Ecto neural progenitor cell (in vitro differentiated cells): ENCODE data around the gene CNTNAP2.

Experiments used
- DNase-seq: peaks from one replicate; pipeline ENCODE4 v3.0.0-alpha.2; 2018; ENCODE audit warnings: low spot score

CNTNAP2 gene

DNA sequence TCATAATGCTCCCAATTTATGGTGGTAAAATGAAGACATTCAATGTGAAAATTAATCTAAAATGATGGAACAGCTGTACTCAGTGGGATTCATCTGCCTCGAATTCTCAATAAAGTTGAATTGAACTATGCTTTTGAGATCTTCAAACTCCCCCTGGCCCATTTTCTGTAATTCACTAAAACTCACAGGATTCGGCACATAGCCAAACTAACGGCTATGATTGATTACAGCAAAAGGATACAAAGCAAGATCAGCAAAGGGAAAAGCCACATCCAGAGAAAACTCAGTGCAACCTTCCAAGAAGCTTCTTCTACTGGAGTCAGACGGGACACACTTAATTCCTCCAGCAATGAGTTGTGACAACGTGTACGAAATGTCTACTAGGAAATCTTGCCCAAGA, 307.5 kb downstream of the CNTNAP2 start:
- DNase-seq: no peak

DNA sequence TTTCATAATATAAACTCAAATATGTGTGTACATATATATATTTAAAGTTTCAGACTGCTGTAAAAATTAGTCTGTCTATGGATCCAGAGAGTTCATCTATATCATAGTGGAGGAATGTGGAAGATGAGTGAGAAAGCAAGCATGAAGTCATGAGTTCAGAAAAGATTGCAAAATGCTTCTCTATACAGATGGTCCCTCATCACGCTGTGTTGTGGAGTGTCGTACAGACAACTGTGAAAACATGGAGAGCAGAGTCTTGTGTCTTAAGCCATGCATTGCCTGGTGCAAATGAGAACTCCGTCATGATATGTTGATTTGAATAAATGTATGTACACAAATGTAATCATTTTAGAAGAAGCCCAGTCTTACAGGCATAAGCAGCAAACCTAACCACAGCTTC, 316.9 kb downstream of the CNTNAP2 start:
- DNase-seq: no peak

DNA sequence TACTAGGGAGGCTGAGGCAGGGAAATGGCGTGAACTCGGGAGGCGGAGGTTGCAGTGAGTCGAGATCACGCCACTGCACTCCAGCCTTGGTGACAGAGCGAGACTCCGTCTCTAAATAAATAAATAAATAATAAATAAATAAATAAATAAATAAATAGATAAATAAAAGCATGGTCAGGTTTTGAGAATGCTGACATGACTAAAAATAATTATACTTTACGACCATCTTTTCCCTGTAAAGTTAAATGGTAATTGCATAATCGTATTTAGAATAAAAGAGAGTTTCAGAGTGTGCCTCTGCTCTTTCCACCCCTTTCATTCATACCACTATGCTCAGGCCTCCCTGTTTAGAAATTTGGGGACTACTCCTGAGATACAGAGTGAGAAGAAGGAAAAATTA, 326.5 kb downstream of the CNTNAP2 start:
- no peak for DNase-seq

DNA sequence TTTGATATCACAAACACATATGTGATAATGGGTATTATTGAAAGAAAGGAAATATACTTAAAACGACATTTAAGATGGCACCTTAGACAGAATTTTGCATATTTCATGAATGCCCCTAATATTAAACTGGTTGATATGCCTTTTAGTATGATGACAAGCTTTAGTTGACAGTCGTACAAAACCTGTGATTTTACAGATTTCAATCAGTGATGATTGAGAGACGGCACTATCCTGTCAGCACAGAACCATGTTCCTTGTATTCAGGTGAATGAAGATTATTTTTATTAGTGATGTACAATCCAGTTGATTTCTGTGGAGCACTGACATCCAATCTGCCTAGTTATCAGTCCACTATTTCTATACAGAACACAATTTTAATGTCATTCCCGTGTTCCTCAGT, 333.0 kb downstream of the CNTNAP2 start:
- no peak for DNase-seq

DNA sequence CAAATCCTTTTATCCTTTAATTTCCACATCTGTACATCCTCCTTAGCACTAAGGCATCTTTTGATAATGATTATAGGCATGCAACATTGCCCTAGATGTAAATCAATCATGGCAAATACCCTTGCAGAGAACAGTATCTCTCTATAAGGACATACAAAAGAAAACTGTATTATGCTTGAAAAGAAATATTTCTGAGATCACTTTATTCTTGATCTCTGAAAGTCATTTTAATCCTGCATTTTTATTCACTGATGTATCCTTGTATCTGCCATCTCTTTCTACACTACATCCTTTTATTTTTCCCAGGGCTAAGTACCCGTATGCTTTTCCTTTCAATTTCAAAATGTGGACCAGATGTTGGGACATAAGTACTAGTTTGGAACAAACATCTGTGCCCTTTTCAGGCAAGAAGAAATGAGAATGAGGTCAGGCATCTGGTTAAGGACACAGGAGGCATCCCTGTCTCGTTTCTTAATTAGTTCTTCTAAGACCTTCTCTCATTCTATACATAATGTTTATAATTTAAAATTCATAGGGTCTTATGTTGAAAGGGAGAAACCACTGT, 338.6 kb downstream of the CNTNAP2 start:
- no peak for DNase-seq

DNA sequence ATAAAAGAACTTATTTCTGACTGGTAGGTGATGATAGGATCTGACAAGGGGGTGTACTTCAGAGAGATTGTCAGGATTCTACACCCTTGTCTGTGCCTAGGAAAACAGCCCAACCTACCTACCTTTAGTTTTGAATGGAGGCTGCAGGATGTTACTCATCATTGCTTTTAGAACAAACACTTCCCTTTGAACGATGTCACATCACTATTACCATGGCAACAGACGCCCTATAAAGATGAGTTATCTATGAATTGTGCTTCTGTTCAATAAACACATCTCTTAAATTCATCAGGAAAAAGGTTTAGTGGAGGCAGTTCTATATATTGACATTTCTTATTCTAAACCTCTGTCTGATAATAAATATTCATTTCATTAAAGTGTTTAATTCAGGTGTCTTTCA, 362.4 kb downstream of the CNTNAP2 start:
- no peak for DNase-seq

DNA sequence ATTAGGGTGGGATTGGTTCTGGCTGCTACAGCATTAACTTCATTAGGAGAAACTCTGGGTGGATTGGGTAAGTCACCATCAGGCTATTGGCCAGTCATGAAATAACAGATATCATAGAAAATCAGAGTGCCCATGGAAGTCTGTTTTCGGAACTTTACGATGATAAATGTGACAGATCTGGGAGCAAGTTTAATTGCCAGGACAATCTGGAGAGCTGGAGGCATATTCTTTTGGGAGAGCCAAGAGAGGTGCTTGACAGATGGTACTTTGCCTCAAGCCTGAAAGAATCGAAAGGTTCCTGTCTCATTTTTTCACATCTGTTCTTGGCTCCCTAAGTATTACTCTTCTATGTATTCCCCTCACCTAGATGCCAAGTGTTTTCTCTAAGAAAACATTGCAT, 369.9 kb downstream of the CNTNAP2 start:
- DNase-seq: no peak

DNA sequence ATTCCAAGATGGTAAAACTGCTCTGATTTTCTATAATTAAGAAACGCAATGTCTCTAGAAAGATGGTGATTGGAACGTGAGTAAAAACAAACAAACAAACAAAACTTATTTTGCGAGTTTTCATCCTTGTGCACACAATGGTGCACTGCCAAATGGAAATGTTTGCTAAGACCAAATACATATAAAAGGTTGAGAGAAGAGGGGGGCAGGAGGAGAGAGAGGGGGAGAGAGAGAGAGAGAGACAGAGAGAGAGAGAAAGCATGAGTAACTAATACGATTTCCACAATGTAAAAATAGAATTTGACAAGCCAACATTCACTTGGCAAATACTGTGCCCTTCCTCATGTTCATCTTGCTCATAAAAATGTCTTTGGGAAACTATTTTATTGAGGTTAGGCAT, 375.4 kb downstream of the CNTNAP2 start:
- DNase-seq: no peak

DNA sequence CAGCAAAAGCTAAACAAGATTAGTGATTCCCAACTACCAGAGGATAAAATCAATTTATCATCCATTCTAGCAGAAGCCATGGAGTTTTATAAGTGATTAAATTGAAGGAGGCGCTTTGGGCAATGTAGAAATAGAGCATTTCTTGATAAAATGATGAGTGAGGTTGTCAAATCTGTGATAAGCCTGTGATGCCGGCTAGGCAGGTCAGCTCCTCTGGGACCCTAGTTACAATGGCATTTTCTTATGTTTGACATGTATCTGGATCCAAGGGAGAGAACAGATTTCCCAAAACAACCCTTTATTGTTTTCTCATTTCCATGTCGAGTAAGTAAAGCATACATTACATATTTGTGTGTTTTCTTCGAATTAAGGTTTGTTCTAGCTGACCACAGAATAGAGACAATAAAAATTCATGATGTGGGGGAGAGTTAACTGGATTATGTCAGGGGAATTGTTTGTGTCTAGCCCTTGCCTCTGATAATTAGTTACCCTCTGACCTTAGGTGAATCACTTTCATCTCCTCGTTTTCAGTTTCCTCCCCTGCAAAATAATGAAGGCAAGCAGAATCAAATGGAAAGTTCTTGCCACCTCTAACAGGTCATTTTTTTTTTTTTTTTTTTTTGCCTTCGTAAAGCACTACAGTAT, 378.5 kb downstream of the CNTNAP2 start:
- no peak for DNase-seq

DNA sequence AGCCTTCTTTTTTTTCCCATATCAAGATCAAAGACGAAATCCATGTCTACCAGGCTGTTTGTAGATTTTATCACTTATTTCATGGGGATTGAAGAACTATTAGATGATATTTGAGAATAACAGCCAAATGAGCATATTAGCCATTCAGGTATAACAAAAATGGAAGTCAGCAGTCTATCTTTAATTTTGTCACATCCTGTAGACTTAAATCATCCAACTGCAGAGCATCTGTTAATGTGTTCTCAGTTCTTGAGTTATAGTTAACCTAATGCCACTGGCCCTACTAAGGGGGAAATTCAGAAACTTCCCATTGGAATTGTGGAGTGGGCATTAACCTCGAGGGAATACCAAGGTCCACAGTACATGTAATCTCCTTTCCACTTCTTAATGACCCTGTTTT, 380.1 kb downstream of the CNTNAP2 start:
- DNase-seq: no peak

DNA sequence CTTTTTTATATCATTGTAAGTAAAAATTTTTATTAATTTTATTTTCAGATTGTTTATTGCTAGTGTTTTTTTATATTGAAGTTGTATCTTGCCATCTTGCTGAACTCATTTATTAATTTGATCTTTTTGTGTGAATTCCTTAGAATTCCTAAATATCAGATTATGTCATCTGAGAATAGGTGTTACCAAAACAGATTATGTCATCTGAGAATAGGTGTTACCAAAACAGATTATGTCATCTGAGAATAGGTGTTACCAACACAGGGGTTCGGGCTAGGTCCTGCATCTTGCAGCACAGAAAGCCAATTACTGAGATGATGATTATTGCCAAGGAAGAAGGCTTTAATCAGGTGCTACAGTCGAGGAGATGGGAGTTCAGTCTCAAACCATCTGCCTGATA, 383.4 kb downstream of the CNTNAP2 start:
- DNase-seq: no peak

DNA sequence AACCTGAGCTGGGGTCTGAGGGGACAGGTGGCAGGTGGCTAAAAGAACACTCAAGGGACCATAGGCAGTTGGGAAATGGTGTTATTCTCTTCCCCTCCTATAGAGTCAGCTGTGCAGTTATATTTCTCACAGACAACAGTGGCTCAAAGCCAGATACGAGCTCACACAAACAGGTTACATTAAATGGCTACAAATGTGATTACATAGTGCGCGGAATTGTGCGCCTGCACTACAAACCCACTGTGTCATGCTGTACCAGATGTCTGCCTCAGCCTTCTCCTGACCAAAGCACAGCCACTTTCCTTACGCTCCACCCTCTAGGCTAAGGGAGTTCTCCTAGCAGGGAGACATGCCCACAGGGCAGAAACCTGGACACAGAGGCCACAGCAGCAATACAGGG, 387.2 kb downstream of the CNTNAP2 start:
- no peak for DNase-seq

DNA sequence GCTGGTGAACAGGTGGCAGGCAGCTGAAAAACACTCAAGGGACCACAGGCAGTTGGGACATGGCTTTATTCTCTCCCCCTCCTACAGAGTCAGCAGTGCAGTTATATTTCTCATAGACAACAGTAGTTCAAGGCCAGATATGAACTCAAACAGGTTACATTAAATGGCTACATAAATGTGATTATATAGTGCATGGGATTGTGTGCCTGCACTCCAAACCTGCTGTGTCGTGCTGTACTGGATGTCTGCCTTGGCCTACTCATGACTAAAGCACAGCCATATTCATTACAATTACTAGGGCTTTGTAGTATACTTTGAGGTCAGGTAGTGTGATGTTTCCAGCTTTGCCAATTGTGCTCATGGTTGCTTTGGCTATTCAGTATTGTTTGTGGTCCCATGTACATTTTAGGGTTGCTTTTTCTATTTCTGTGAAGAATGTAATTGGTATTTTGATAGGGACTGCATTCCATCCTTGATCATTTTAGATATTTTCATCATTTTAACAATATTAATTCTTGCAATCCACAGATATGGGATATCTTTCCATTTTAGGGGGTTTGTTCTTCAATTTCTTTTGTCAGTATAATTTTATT, 393.6 kb downstream of the CNTNAP2 start:
- no peak for DNase-seq

DNA sequence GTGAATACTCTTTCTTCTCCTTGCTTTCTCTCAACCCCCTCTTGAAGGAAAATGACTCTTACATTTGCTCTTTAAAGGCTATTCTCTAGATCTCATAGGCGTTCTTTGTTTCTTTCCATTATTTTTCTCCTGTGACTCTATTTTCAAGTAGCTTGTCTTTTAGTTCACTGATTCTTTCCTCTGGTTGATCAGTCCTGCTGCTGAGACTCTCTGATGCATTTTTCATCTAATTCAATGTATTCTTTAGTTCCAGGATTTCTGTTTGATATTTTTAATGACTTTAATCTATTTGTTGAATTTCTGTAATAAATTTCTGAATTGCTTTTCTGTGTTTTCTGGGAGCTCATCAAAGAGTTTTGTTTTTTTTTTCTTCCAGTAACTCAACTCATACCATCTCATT, 397.7 kb downstream of the CNTNAP2 start:
- DNase-seq: no peak

DNA sequence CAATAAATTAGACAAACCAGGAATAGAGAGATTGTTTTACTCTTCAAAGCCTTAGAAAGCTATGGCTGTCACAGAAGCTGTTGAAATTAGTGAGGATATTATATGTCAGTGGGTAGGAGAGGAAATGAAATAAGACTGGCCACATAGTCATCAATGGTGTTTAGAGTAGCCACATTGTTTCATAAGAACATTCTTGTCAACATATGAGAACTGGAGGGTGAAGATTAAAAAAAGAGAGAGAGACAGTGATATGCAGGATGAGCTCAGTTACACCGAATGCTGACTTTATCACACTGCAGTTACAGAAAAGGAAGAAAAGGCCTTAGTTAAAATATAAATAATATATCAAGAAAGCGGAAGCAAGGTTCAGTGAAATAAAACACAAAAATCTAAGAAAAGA, 412.0 kb downstream of the CNTNAP2 start:
- DNase-seq: no peak

DNA sequence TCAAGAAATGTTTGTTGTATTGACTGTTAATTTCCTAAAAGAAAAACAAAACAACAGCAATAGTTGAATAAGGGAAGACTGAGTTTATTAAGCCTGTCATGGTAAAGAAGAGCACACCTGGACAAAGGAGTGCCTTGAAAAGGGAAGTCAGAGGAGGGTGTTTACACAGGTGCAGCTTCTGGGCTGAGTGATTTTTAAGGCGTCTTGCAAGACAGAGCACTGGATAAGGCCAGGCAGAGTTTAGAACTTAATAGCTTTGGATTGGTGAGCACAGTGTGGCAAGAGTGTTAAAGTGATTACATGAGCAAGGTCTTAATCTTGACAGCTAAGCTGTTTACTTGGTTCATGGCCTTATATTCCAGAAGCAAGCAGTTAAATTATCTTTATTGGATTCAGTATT, 423.2 kb downstream of the CNTNAP2 start:
- no peak for DNase-seq

DNA sequence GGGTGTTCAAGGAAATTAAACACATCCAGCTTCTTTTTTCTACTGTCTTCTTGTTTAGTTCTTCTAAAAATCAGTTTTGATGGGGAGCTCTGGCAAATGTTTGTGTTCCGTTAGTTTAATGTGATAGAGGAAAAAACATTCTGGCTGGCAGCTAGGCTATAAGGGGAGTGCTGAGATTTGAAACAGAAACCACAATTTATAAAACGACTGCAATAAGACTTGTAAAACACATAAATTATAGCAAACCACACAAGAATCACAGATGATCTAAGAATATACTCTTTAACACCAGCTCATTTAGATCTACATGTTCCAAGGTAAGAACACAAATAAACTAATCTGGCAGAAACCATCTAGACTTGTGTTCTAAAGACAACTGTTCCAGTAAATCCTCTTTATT, 425.5 kb downstream of the CNTNAP2 start:
- DNase-seq: no peak

DNA sequence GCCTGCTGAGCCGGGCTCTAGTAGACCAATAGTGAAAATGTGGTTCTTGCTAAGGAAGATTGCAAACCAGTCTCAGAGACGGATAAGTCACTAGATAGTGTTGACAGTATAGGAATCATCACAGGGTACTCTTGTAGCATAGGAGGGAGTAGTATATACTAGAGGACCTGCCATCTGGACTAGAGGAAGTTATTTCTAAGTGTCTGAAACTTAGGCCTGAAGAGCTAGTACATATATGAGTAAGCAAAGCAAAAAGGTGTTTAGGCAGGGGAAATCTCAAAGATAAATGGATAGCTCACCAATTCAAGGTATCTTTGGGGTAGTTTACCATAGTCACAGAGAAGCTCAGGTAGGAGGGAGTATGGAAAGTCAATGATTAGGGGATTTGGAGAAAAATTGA, 428.1 kb downstream of the CNTNAP2 start:
- no peak for DNase-seq

DNA sequence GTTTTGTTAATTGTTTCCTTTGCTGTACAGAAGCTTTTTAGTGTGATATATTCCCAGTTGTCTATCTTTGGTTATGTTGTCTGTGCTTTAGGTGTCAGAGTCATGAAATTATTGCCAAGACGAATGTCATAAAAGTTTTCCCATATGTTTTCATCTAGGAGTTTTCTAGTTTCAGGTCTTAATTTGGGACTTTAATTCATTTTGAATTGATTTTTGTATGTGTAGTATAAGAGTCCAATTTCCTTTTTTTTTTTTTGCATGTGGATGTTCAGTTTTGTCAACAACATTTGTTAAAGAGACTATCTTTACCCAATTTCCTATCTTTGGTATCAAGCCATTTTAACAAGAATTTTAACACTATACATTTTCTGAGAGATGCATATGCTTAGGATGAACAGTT, 432.2 kb downstream of the CNTNAP2 start:
- no peak for DNase-seq

DNA sequence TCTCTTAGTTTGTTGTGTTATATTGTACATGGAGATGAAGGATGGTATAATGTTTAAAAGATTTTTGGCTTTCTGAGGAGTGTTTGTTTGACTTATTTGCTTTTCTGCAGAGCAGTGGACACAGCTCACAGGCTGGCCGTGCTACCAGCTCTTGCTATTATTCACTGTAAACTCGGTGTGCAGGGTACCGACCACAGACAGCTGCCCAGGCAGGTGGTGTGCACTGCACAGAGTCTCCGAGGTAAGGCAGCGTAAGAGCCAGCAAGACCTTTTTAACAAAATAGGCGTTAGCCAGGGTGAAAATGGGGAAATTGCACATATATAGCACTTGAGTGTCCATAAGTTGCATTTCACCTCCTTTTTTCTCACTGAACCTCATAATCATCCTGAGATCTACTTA, 438.0 kb downstream of the CNTNAP2 start:
- no peak for DNase-seq

DNA sequence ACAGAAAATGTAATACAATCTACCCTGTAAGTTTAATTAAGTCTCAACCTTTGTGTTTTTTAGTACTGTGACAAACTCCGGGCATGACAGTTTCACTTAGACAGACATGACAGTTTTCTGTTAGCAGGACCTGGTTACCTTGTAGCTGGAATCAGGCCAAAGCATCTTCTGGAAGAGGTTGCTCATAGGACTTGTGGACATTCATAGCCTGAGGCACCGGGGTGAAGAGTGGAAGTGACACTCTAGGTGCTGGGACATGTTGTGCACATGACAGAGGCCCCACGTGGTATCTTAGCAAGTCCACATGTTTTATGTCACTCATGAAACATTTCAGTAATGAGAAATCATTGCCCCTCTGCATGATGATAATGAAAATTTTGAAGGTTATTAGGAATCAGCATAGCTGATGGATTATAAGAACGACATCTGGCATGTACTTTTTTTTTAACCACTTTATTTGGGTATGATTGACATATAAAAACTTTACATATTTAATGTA, 441.4 kb downstream of the CNTNAP2 start:
- DNase-seq: no peak

DNA sequence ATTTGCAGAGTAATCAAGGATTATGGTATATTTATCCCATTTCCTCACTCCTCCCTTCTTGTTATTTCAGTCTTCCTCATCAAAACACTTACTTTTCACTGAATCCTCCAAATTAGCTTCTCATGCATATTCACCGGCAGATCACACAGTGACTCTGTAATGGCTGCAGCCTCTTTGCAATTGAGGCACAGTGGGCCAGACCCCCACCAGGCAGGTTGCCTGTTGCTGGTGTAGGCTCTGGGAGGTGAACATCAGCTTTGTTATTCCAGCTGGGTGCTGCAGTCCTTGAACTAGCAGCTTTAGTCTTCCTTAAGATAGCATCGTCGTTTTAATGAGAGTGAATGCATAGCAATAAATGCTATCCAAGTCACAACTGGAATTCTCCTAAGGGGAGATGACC, 449.3 kb downstream of the CNTNAP2 start:
- no peak for DNase-seq

DNA sequence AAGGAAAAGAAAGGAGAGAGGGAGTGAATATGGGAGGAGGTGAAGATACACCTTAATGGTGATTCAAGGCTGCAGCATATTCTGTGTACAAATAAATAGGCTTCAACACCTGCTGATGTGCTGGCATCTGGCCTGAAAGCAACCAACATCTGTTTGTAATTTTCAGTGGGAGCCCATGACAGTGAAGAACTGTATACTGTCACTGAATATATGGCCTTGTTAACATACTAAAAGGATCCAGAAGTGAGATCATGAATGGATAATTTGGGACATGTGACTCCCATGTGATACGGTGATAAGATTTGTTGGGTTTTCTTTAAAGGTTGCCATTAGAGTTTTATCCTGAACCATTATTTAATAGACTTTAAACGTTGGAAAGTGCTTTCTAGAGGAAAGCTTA, 459.3 kb downstream of the CNTNAP2 start:
- DNase-seq: no peak

DNA sequence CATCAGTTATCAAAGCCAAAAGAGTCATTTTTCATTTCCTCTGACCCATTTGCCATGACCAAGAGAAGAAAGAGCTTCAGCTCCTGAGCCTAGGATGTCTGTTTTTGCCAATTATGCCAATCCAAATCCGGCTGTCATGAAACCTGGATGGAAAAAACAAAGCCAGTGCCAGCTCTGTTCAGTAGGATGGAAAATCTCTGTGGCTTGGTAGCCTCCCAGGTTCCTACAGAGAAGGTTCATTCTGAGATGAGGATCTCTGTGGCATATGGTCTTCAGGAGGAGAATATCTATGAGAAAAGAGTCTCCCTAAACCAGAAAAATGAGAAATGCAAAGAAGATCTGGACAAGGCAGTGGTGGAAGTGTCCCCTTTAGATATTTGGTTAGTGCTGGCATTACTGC, 475.4 kb downstream of the CNTNAP2 start:
- DNase-seq: no peak
